Activated CD8-positive, alpha-beta memory T cell treated with anti-CD3 and anti-CD28 coated beads for 4 hours (primary cell): ENCODE results near the gene SLC28A3.

Source experiments
- DNase-seq, 2 donors: peaks; one replicate each; pipeline ENCODE4 v3.0.0-alpha.2; 2020; ENCODE audit warnings: low read depth in 2 of 2

The SLC28A3 gene

DNA sequence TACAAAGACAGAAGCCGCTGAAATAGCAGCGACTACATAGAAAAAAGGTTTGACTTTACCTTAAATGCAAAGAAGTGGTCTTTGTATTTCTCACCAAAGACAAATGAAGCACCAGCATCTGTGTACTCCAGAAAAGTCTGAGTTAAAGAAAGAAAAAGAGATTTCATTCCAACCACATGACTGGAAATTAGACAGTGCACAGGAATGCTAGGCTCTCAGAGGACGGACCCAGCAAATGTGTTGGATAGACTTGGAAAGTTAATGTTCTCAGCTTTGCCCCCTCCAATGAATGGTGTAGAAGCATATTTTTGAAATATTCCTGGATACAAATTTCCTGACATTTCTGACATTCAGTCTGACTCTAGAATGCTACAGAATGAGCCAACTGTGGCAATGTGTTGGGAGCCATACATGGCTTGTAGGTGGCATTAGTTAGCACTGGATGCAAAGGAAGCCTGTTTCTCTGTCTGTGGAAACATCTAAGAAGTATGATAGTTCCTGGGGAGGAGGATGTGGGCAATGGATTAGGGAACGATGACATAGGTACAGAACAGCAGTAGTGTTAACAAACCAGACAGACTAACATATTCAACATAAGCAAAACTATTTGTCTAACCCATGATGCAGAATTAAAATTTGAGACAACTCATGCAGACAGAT, 43.3 kb downstream of the SLC28A3 start:
- no peak for DNase-seq

DNA sequence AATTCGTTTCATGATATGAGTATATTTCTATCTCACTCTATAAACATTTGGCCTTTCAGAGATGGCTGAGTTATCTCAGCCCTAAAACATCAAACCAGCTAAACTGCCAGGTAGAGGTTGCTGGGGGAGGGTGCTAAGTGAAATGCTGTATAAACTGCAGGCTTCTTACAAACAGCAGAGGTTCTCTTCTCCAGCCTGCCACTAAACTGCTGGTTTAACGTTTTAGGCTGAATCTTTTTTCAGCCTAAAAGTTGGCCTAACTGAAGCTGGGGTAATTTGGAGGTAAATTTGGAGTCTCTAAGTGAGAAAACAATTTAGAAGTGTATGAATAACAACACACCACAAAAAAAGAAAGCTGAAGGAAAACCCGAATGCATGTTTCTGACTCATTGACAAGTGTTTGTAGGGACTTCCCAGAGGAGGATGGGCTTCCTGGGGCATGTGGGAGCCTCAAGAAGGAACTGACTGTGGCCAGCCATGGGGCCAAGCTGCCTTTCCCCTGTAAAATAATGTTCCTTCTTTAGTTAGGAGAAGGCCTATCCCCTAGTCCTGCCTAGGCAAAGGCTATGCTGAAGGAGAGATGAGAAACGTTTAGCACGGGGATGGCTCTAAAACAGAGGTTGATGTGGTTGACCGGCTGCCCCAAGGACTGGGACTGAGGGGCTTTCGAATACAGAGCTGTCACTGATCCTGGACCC, 44.3 kb downstream of the SLC28A3 start:
- DNase-seq, result peak; percentile 5 to 8

DNA sequence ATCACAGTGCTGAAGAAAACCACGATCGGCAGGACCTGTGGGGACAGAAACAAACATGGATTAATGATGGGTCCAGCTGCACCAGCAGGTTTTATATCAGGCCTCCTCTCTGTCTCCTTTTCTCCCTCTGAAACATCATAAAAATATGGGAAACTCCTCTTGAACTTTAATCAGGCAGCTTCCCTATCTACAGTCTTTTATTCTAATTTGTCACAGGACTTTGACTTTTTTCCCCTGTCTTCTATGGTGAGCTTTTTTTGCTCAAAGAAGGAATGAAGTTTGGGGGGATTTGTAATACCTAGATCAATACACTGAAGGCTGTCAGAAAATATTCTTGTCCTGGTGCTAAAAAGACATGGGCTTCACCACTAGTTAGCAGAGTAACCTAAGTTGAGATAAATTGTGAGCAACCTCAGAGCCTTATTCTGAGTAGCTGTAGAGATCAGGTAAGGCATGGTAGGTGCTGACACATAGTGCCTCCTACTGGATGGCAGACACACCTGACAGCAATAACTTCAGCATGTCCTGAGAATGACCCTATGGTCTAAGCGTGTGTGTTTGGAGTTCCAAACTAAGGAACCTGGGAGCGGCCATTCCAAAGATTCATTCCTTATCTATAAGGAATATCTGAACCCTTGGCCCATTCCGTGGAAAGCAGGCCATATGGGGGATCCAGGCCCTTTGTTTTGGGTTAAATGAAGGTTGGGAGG, 46.2 kb downstream of the SLC28A3 start:
- no peak for DNase-seq

GRCh38 chr9:84293001-84293798, 47.4 kb downstream of the SLC28A3 start:
- no peak for DNase-seq

GRCh38 chr9:84285381-84285780, 55.2 kb downstream of the SLC28A3 start:
- no peak for DNase-seq

- DNase-seq, result no peak
These were observed 56.6 kb downstream of the SLC28A3 start for GRCh38 chr9:84283946-84284345.

GRCh38 chr9:84278130-84278529, 62.4 kb downstream of the SLC28A3 start:
- DNase-seq, result no peak

GRCh38 chr9:84277646-84278045, 62.9 kb downstream of the SLC28A3 start:
- DNase-seq, result no peak

GRCh38 chr9:84276741-84277140, 63.8 kb downstream of the SLC28A3 start:
- no peak for DNase-seq

DNA sequence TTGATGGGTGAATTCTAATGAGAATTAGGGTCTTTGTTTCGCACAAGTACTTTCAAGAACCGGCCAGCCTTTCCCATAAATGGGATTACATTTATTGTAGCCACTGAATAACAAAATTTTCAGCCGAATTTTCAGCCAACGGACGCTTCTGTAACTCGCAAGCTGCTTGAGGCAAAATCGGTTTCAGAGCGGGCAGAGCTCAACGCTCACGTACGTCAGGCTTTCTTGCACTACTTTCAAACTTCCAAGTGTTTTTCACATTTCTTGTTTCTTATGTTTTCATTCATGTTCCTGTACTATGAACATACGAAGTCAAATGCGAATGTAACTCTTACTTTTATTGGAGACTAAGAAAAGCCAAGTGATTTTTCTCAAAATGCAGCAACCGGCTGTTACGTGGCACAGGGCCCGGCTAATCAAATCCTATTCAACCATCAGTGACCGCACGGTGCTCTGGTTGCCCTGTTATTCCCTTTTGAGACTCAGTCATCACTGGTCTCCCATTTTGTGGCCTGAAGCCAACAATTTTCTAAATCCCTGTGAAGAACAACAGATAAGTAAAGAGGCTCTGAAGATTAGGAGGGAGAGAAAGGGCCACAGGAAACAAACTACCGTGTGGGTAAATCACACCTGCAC, 68.5 kb downstream of the SLC28A3 start:
- no peak for DNase-seq

DNA sequence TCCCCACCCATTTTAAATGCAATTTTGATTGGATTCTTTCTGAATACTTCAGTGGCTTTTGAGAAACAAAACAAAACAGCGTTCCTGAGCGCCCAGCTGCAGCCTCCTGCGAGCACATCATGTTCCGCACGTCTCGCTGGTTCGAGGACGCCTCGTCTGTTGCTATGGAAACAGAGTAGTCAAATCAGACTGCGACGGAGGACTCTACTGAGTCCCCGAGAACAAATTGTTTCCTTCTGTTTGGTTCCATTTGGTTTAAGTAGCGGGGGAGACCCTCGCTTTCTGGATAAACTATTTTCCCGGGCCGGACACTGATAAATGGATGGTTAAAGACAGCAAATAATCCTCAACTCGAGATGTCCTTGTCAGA, 69.0 kb downstream of the SLC28A3 start:
- no peak for DNase-seq

DNA sequence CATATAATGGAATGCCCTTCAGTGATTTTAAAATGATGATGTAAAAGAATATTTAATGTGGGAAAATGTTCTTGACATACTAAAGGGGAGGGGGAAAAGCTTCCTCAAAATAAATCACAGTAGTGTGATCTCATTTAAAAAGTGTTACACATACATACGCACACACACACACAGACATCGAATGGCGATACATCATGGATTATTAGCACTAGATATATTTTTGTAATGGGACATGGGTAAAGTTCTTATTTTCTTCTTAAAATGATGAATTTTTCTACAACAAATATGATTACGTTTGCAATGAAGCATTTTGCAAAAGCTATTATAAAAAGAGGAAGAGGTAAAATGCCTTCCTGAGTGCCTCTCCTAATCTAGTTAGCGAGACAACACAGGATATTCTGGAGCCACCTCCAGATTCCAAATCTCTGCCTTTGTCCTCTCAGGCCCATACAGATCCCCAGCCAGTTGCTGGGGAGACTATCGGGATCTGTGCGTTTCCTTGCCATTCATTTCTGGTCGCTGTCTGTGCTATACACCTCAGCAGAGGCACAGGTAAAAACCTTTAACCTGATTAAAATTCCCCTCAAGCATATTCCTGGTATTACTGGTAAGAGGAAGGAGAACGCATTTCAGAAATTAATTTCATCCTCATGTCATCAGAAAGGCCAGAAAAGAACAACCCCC, 69.6 kb downstream of the SLC28A3 start:
- DNase-seq, result no peak

- DNase-seq, result no peak
These were observed 74.4 kb downstream of the SLC28A3 start for GRCh38 chr9:84266087-84266561.

DNA sequence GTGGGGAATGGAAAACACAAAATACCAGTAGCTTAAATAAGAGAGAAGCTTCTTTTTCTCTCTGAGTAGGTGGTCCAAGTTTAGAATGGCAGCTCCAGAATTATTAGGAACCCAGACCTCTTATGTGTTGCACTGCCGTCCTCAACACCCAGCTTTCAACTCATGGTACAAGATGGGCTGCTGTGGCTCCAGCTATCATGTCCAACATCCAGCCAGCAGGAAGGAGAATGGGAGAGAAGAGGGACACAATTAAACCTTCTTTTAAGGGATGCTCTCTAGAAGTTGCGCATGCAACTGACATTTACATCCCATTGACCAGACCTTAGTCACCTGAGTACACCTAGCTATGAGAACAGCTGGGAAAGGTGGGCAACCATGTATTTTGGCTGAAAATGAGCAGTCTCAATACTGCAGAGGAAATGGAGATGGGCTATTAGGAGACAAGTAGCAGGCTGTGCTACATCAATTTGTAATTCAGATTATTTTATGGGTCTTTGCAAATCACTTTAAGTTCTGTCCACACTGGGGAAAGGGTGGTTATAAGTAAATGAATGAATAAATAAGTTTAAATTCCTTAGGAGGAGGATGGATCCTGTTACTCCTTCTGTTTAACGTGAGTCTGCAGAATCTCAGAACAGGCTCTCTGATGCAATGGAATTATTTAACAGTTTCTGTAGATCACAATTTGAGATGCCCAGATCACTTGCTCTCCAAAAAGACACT, 76.1 kb downstream of the SLC28A3 start:
- no peak for DNase-seq

DNA sequence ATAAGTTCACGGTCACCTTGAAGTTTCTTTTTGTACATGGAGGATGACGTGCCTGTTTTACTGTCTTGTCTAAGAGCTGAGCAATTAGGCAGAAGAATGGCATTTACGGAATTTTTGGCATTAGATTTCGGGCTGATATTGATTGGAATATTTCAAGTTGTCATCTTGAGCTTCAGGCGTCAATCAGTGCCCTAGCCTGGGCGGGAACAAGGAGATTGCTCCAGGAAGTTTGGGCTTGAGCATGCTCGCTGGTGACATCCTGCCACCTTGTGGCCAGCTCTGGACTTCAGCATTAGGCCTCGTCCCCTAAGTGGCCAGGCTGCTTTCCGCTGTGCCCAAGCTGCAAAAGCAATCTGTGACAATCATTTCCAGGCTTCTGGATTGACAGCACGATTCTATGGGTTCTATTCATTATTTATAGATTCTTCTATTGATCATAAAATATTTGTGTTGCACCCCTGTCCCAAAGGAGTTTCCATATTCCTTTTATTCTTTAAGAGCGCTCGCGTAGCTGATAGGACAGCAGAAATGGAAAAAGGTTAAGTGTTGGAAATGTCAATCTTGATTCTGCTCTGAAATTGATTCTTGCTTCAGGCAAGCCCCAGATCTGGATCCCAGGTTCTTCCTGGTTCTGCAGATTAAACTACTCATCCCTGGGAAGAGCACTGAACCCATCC, 79.3 kb downstream of the SLC28A3 start:
- DNase-seq, result no peak

DNA sequence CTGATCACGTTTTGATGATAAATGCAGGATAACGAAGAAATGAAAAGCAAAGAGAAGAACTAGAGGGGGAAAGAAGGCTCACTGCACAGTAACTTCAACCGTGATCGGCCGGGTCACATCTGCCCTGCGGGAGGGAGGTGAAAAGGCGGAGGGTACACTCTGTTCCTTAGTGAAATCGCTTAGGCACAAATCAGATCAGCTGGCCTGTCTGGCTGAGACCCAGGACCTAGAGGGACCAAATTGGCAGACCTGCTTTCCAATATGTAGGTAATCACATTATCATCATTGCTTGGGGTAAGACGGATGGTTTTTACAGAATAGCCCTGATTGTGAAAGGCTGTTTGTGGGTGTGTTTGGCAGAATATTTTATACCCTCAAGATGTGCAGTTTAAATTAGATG, 82.2 kb downstream of the SLC28A3 start:
- DNase-seq, result no peak

DNA sequence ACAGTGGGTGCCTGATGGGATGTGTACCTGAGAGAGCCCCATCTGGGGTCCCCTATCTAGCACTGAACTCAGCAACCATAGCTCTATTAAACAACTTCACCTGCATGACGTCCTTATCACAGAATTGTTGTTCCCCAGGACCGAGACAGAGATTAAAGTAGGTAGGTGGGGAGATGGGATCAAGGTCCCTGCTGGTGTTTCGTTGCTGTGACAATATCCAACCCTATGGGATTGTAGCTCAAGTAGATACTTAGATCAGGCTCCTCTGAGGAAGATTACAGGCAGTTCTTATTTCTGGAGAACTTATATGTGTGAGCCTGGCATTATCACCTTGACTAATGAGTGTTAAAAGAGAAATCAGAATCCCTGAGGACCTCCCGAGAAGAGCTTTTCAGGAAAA, 84.9 kb downstream of the SLC28A3 start:
- DNase-seq, result no peak

- no peak for DNase-seq
These were observed 85.6 kb downstream of the SLC28A3 start for GRCh38 chr9:84254972-84255371.

DNA sequence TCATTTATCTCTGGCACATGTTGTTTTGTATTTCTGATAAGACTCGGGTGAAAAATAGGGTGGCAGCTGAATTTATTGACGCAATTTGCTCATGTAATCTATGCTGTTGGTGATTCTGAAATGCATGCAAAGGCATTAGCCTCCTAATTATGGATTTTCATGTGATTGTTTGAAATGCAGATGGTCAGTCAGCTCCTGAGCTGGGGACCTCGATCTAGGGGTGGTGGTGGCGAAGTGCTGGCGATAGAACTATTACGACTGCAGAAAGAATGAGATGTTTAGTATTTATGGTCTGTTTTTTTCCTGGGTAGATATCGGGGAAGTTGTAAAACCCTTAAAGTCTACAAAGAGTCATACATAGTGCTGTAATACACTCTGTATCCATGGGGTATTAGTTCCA, 88.6 kb downstream of the SLC28A3 start:
- no peak for DNase-seq
